H1 (cell line): ENCODE measurements around the gene GTF2A1L. TPM values are rescaled to one million over a fixed set of nuclear protein-coding genes. Genes with fewer than 3 reads are reported as not detected.

Experiments
- CTCF ChIA-PET: fragments of 300-600 bp; sonication (Branson Sonifier 250); formaldehyde crosslinking; loops from one replicate; lab custom pipeline; 2021; ENCODE audit not compliant: partially characterized antibody; lab: Charles Lee
- POLR2A ChIA-PET: fragments of 300-600 bp; sonication (Branson Sonifier 250); formaldehyde crosslinking; loops from one replicate; lab custom pipeline; 2021; ENCODE audit warnings: inconsistent platforms; ENCODE audit not compliant: partially characterized antibody; lab: Charles Lee
- DNase-seq, 2 experiments: peaks; one replicate each; pipeline versions ENCODE4 v3.0.0 to v3.0.0-alpha.2; 2010 to 2022; ENCODE audit warnings: low spot score in 2 of 2, low read depth in 1 of 2, mixed read lengths in 1 of 2
- FAIRE-seq: peaks from 2 replicates; lab custom pipeline; 2011; peaks lifted over from hg19 to GRCh38; lab: Jason Lieb, UNC
- H2AFZ ChIP-seq: 2 replicates; pipeline ENCODE4 v1.8.1; 2012; ENCODE audit warnings: low read length, inconsistent platforms
- H2AK5ac ChIP-seq: 2 replicates; pipeline ENCODE4 v1.6.1; 2013; ENCODE audit warnings: low read depth, low read length
- H2BK120ac ChIP-seq: replicated peaks from 2 replicates; pipeline ENCODE3; 2013; ENCODE audit warnings: low read depth, low read length, inconsistent platforms
- H2BK12ac ChIP-seq: 2 replicates; pipeline ENCODE4 v1.6.1; 2013; ENCODE audit warnings: low read depth, low read length
- H2BK15ac ChIP-seq: 2 replicates; pipeline ENCODE4 v1.6.1; 2013; ENCODE audit warnings: low read length
- H2BK20ac ChIP-seq: 2 replicates; pipeline ENCODE4 v1.6.1; 2013; ENCODE audit warnings: low read length
- H2BK5ac ChIP-seq: 2 replicates; pipeline ENCODE4 v1.6.1; 2013; ENCODE audit warnings: low read depth, low read length
- H3K14ac ChIP-seq: 2 replicates; pipeline ENCODE4 v1.6.1; 2013; ENCODE audit warnings: inconsistent platforms; ENCODE audit not compliant: insufficient read length
- H3K18ac ChIP-seq: 2 replicates; pipeline ENCODE4 v1.6.1; 2013; ENCODE audit warnings: low read length; ENCODE audit errors: extremely low read depth
- H3K23ac ChIP-seq: 2 replicates; pipeline ENCODE4 v1.6.1; 2013; ENCODE audit warnings: inconsistent platforms; ENCODE audit not compliant: insufficient read length
- H3K23me2 ChIP-seq: 2 replicates; pipeline ENCODE4 v1.6.1; 2013; ENCODE audit warnings: low read depth, low read length
- H3K27ac ChIP-seq: 2 replicates; pipeline ENCODE4 v1.6.1; 2011; ENCODE audit warnings: low read depth, low read length, inconsistent platforms
- H3K27me3 ChIP-seq, 4 experiments: replicated peaks in 1 of 4; 1 replicate in 1 of 4; 2 replicates in 3 of 4; pipeline versions ENCODE4 v1.6.1 to v1.8.1; 2011 to 2013; ENCODE audit warnings: low read length in 3 of 4, mild to moderate bottlenecking in 3 of 4, inconsistent platforms in 2 of 4, mixed read lengths in 2 of 4, moderate library complexity in 1 of 4; ENCODE audit not compliant: control insufficient read depth in 3 of 4, insufficient read depth in 3 of 4; ENCODE audit errors: extremely low read depth in 1 of 4
- H3K36me3 ChIP-seq, 4 experiments: 2 replicates each; pipeline versions ENCODE4 v1.6.1 to v1.8.1; 2011 to 2013; ENCODE audit warnings: mild to moderate bottlenecking in 4 of 4, low read length in 3 of 4, moderate library complexity in 2 of 4, control low read depth in 1 of 4, inconsistent platforms in 1 of 4; ENCODE audit not compliant: insufficient read depth in 4 of 4, control insufficient read depth in 2 of 4
- H3K4ac ChIP-seq: replicated peaks from 2 replicates; pipeline ENCODE3; 2013; ENCODE audit warnings: low read length, low read depth, mixed read lengths, inconsistent platforms; ENCODE audit not compliant: insufficient read length
- H3K4me1 ChIP-seq, 4 experiments: replicated peaks in 1 of 4; 1 replicate in 1 of 4; 2 replicates in 3 of 4; pipeline versions ENCODE4 v1.6.1 to v1.8.1; 2011 to 2013; ENCODE audit warnings: low read length in 3 of 4, inconsistent platforms in 2 of 4, mixed read lengths in 1 of 4; ENCODE audit not compliant: insufficient read depth in 4 of 4, control insufficient read depth in 3 of 4
- H3K4me2 ChIP-seq, 2 experiments: 2 replicates each; pipeline versions ENCODE4 v1.6.1 to v1.8.1; 2011 to 2013; ENCODE audit warnings: low read depth in 2 of 2, low read length in 2 of 2, control low read depth in 1 of 2, inconsistent platforms in 1 of 2, mild to moderate bottlenecking in 1 of 2; ENCODE audit not compliant: insufficient read depth in 1 of 2
- H3K4me3 ChIP-seq, 4 experiments: fragments of 200-600, 300-600 bp in 1 of 4; sonication (generic), shearing (Covaris generic), sonication (Bioruptor Twin) in 1 of 4; 2 replicates each; pipeline versions ENCODE4 v1.5.1 to v1.8.1; 2011 to 2016; ENCODE audit warnings: low read length in 4 of 4, low read depth in 3 of 4, control low read depth in 2 of 4, inconsistent platforms in 2 of 4, mild to moderate bottlenecking in 2 of 4, mixed read lengths in 1 of 4, moderate library complexity in 1 of 4; ENCODE audit not compliant: insufficient read depth in 2 of 4; ENCODE audit errors: extremely low read depth in 1 of 4
- H3K56ac ChIP-seq: replicated peaks from 2 replicates; pipeline ENCODE3; 2013; ENCODE audit warnings: low read depth, mild to moderate bottlenecking, mixed read lengths, low read length, inconsistent platforms; ENCODE audit not compliant: insufficient read length
- H3K79me1 ChIP-seq: 2 replicates; pipeline ENCODE4 v1.6.1; 2013; ENCODE audit warnings: low read depth, low read length, control low read depth
- H3K79me2 ChIP-seq, 2 experiments: 2 replicates each; pipeline versions ENCODE4 v1.6.1 to v1.8.1; 2012 to 2013; ENCODE audit warnings: low read length in 2 of 2, mild to moderate bottlenecking in 2 of 2, inconsistent platforms in 1 of 2; ENCODE audit not compliant: insufficient read depth in 2 of 2, control insufficient read depth in 1 of 2
- H3K9ac ChIP-seq, 4 experiments: replicated peaks in 1 of 4; 1 replicate in 1 of 4; 2 replicates in 3 of 4; pipeline versions ENCODE4 v1.6.1 to v1.8.1; 2011 to 2013; ENCODE audit warnings: low read depth in 3 of 4, low read length in 3 of 4, control low read depth in 2 of 4, mild to moderate bottlenecking in 2 of 4, moderate library complexity in 2 of 4, inconsistent platforms in 1 of 4; ENCODE audit errors: extremely low read depth in 1 of 4
- H3K9me3 ChIP-seq, 2 experiments: 2 replicates each; pipeline versions ENCODE4 v1.6.1 to v1.8.1; 2012 to 2013; ENCODE audit warnings: mild to moderate bottlenecking in 2 of 2, moderate library complexity in 2 of 2, control low read depth in 1 of 2, inconsistent platforms in 1 of 2, low read depth in 1 of 2, low read length in 1 of 2, mixed read lengths in 1 of 2; ENCODE audit not compliant: insufficient read depth in 2 of 2
- H4K20me1 ChIP-seq, 2 experiments: replicated peaks in 1 of 2; 2 replicates each; pipeline versions ENCODE3 to v1.8.1; 2011 to 2013; ENCODE audit warnings: inconsistent platforms in 2 of 2, low read length in 2 of 2, mild to moderate bottlenecking in 1 of 2; ENCODE audit not compliant: insufficient read depth in 2 of 2, control insufficient read depth in 1 of 2
- H4K5ac ChIP-seq: 2 replicates; pipeline ENCODE4 v1.6.1; 2013; ENCODE audit warnings: low read length, low read depth, mixed read lengths, inconsistent platforms; ENCODE audit not compliant: insufficient read length
- H4K8ac ChIP-seq: 2 replicates; pipeline ENCODE4 v1.8.0; 2013; ENCODE audit warnings: mild to moderate bottlenecking, moderate library complexity, low read length, inconsistent platforms; ENCODE audit not compliant: insufficient read depth; ENCODE audit errors: extremely low read depth
- H4K91ac ChIP-seq: replicated peaks from 2 replicates; pipeline ENCODE3; 2013; ENCODE audit warnings: low read length, mixed read lengths, inconsistent platforms; ENCODE audit not compliant: insufficient read length
- E2F6 ChIP-seq: IDR thresholded peaks from 2 replicates; pipeline ENCODE4 v1.6.1; 2012; ENCODE audit warnings: inconsistent platforms
- EGR1 ChIP-seq: IDR thresholded peaks from 2 replicates; pipeline ENCODE4 v1.6.1; 2011; ENCODE audit warnings: low read depth, low read length, borderline replicate concordance
- EP300 ChIP-seq, 2 experiments: IDR thresholded peaks; 1 replicate in 1 of 2; 2 replicates in 1 of 2; pipeline ENCODE4 v1.6.1; 2011 to 2012; ENCODE audit warnings: low read depth in 2 of 2, low read length in 2 of 2, mild to moderate bottlenecking in 2 of 2, borderline replicate concordance in 1 of 2, inconsistent platforms in 1 of 2, moderate library complexity in 1 of 2
- MAFK ChIP-seq: IDR thresholded peaks from 2 replicates; pipeline ENCODE4 v1.6.1; 2012; ENCODE audit warnings: low read depth, mild to moderate bottlenecking, improper control_type of control experiment, low read length
- RNF2 ChIP-seq: fragments of 200-900, 300-1000 bp; sonication (generic); IDR thresholded peaks from 2 replicates; pipeline ENCODE4 v1.7.1; 2016; ENCODE audit warnings: borderline replicate concordance, low read depth, mild to moderate bottlenecking, antibody characterized with exemption, low read length; ENCODE audit not compliant: poor library complexity, severe bottlenecking; ENCODE audit errors: missing control alignments
- SAP30 ChIP-seq: fragments of 300-600 bp; sonication (generic); IDR thresholded peaks from 2 replicates; pipeline ENCODE4 v1.7.1; 2012; ENCODE audit warnings: low read length, moderate library complexity, mild to moderate bottlenecking, inconsistent platforms; ENCODE audit not compliant: insufficient read depth, insufficient replicate concordance
- SUZ12 ChIP-seq: fragments of 200-600 bp; sonication (generic); IDR thresholded peaks from 2 replicates; pipeline ENCODE4 v1.6.1; 2012; ENCODE audit warnings: mild to moderate bottlenecking, inconsistent platforms, low read length, moderate library complexity, mixed read lengths
- TBP ChIP-seq: IDR thresholded peaks from 2 replicates; pipeline ENCODE4 v1.6.1; 2011; ENCODE audit warnings: low read depth, low read length, improper control_type of control experiment
- TEAD4 ChIP-seq: IDR thresholded peaks from 2 replicates; pipeline ENCODE4 v1.6.1; 2012; ENCODE audit warnings: low read depth, low read length, inconsistent platforms, mixed read lengths
- USF2 ChIP-seq: IDR thresholded peaks from 2 replicates; pipeline ENCODE4 v1.6.1; 2011; ENCODE audit warnings: low read length, improper control_type of control experiment
- YY1 ChIP-seq: IDR thresholded peaks from 2 replicates; pipeline ENCODE4 v1.6.1; 2011; ENCODE audit warnings: low read depth, mild to moderate bottlenecking, low read length
- WGBS, 2 experiments: shearing (Covaris generic) in 1 of 2; methylation state at CpG; one replicate each; pipeline versions ENCODE4 v1.1.6 to v1.1.7; 2013 to 2015; ENCODE audit warnings: low lambda C conversion rate in 2 of 2, mixed read lengths in 2 of 2, inconsistent platforms in 1 of 2, low coverage in 1 of 2, missing lambda C conversion rate in 1 of 2; ENCODE audit not compliant: insufficient replicate concordance in 2 of 2, insufficient coverage in 1 of 2, insufficient read length in 1 of 2; ENCODE audit errors: extremely low coverage in 1 of 2, missing lambda C conversion rate in 1 of 2; 5-methylcytosine and 5-hydroxymethylcytosine counted together
- polyA plus RNA-seq, 7 experiments: library from polyadenylated mRNA; depleted of rRNA in 3 of 7; stranded (reverse) in 5 of 7; unstranded in 2 of 7; fragments of >200 nt in 5 of 7; fragments of 200-250 nt in 2 of 7; gene quantifications; 1 replicate in 5 of 7; 2 replicates in 1 of 7; 4 replicates in 1 of 7; pipeline versions ENCODE4 v1.2.1 to v1.2.3, GENCODE V29; 2011 to 2013; ENCODE audit warnings: missing spikeins in 2 of 7, mixed read lengths in 2 of 7
- total RNA-seq: library from RNA; stranded (reverse); fragmentation: NEBNext Ultra II Directional; extraction: Animal tissue kit (Norgen Biotek cat#: 25700); gene quantifications from 2 replicates; pipeline ENCODE4 v1.2.1, GENCODE V29; 2021

Gene GTF2A1L
- total and polyA plus RNA-seq, 2 of the 8 experiments (the other 6 are each of a cell fraction or from before 2014, with no cell fraction given): 0.18 TPM; not detected in 1

- no peak overlapping the region for H3K4ac ChIP-seq
- H2AFZ ChIP-seq: no peak overlapping the region
- no peak overlapping the region for H3K9ac ChIP-seq
- H2BK12ac ChIP-seq: no peak overlapping the region
- no peaks in the 10 kb centered on the region for H3K79me1 ChIP-seq
- WGBS, 2 experiments: 64% methylated on average over 4 of the region's 4 CpGs; no CpG with 5 or more reads in 1 of the 2 experiments
- no peak overlapping the region for H3K14ac ChIP-seq
- H3K79me2 ChIP-seq: no peaks in the 10 kb centered on the region
- no peak for TF ChIP-seq USF2
- TF ChIP-seq TEAD4: no peak
- TF ChIP-seq SAP30: no peak
- TF ChIP-seq EGR1: no peak
- TF ChIP-seq EP300 (IDR thresholded peaks at IDR 0.05; ENCODE audit: borderline replicate concordance in 1 of 2, low read depth in 2 of 2, low read length in 2 of 2): no peak
- no peak for TF ChIP-seq SUZ12
- no peak for TF ChIP-seq MAFK
- TF ChIP-seq RNF2: no peak
- no peak for TF ChIP-seq TBP
- no peak for TF ChIP-seq E2F6
- no peak for TF ChIP-seq YY1
- ChIA-PET POLR2A (no interaction called here), CTCF (no interaction called here)
- no peaks in the 10 kb centered on the region for H4K20me1 ChIP-seq
- no peak overlapping the region for H2BK20ac ChIP-seq
- no peak overlapping the region for H3K27ac ChIP-seq
- no peaks in the 10 kb centered on the region for H3K9me3 ChIP-seq
- no peak overlapping the region for H3K18ac ChIP-seq
- H2BK120ac ChIP-seq: no peak overlapping the region
- no peaks in the 10 kb centered on the region for H3K27me3 ChIP-seq
- no peak overlapping the region for H2BK15ac ChIP-seq
- H4K8ac ChIP-seq: no peak overlapping the region
- DNase-seq (no peak), FAIRE-seq (no peak)
- H3K4me1 ChIP-seq: peaks cover 0 to 5% (median 0%) of the 10 kb centered on the region in 4 experiments; a peak in 1 of 7 replicates
- H3K4me2 ChIP-seq: no peak overlapping the region
- no peak overlapping the region for H4K5ac ChIP-seq
- H3K36me3 ChIP-seq: no peaks in the 10 kb centered on the region
- H3K23ac ChIP-seq: no peak overlapping the region
- no peak overlapping the region for H3K56ac ChIP-seq
- no peak overlapping the region for H2AK5ac ChIP-seq
- H2BK5ac ChIP-seq: no peak overlapping the region
- no peak overlapping the region for H4K91ac ChIP-seq
- no peak overlapping the region for H3K4me3 ChIP-seq
- no peaks in the 10 kb centered on the region for H3K23me2 ChIP-seq
Measured at GRCh38 chr2:48711343-48711742, 93.7 kb downstream of the GTF2A1L start.
